ENCODE measurements around the gene MPLKIP.
"Not testable (repeated sequence)": the region's sequence is repeated elsewhere in the genome, so short reads cannot be mapped to it uniquely, and the experiment has no call there.

DNA sequence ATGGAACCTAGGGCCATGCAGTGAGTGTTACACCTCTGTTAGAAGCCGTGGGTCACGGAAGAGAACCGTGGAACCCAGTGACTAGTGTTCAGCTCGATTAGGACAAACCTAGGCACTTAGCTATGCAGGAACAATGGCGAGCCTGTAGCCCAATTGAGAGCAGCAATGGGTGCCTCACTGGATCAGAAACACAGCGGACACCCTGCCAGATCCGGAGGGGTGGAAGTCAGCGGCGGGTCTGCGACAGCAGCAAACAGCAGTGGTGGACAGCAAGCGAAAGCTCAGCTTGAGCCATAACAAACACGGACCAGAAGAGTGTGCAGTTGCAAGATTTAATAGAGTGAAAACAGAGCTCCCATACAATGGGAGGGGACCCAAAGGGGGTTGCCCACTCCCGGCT lies 38.7 kb upstream of the MPLKIP start:
- TF ChIP-seq CTCF (IDR thresholded peaks at IDR 0.05; ENCODE audit: low read depth, low read length, missing input control); TAF1 (conservative IDR thresholded peaks at IDR 0.05): not testable (repeated sequence)
